Aorta (tissue), 5 donors: ENCODE results near the gene FGF6. TPM values are rescaled to one million over a fixed set of nuclear protein-coding genes. Genes with fewer than 3 reads are reported as not detected.

Experiments used
- ATAC-seq: fragments of 200-7000 bp; cut with Tn5 transposase; one replicate; pipeline ENCODE4 v1.9.1; 2022; ENCODE audit warnings: moderate library complexity; ENCODE audit not compliant: low FRiP score
- DNase-seq, 2 donors: peaks; one replicate each; pipeline ENCODE4 v3.0.0-alpha.2; 2020
- H3K27ac ChIP-seq, 2 donors: one replicate each; pipeline ENCODE4 v1.5.1; 2013; ENCODE audit warnings: low read length in 2 of 2, mild to moderate bottlenecking in 2 of 2, moderate library complexity in 2 of 2, control low read depth in 1 of 2, inconsistent platforms in 1 of 2, low read depth in 1 of 2
- H3K27me3 ChIP-seq, 2 donors: one replicate each; pipeline ENCODE4 v1.6.1; 2013; ENCODE audit warnings: control low read depth in 1 of 2, low read length in 1 of 2, mild to moderate bottlenecking in 1 of 2, moderate library complexity in 1 of 2; ENCODE audit not compliant: insufficient read depth in 2 of 2, control insufficient read depth in 1 of 2
- H3K36me3 ChIP-seq, 2 donors: one replicate each; pipeline ENCODE4 v1.6.1; 2013; ENCODE audit warnings: control low read depth in 1 of 2, low read length in 1 of 2, mild to moderate bottlenecking in 1 of 2; ENCODE audit not compliant: insufficient read depth in 2 of 2, control insufficient read depth in 1 of 2
- H3K4me1 ChIP-seq, 2 donors: one replicate each; pipeline ENCODE4 v1.6.1; 2013; ENCODE audit warnings: low read length in 2 of 2, control low read depth in 1 of 2, mild to moderate bottlenecking in 1 of 2, moderate library complexity in 1 of 2; ENCODE audit not compliant: insufficient read depth in 2 of 2, control insufficient read depth in 1 of 2
- H3K4me3 ChIP-seq, 2 donors: one replicate each; pipeline ENCODE4 v1.5.1; 2013; ENCODE audit warnings: low read length in 2 of 2, control low read depth in 1 of 2, mild to moderate bottlenecking in 1 of 2
- H3K9me3 ChIP-seq: one replicate; pipeline ENCODE4 v1.6.1; 2013; ENCODE audit warnings: mild to moderate bottlenecking, low read length; ENCODE audit not compliant: control insufficient read depth
- WGBS, 2 donors: extraction: QIAGEN DNeasy Blood & Tissue Kit; methylation state at CpG; one replicate each; pipeline ENCODE4 v1.1.7; 2013; 5-methylcytosine and 5-hydroxymethylcytosine counted together
- intact Hi-C, 2 donors: fragments of 100-400 bp; cut with DNase I; formaldehyde crosslinking; loops; one replicate each; pipeline versions ENCODE4 v1.14.2 to v1.15.0; 2022
- polyA plus RNA-seq, 2 donors: library from polyadenylated mRNA; stranded (reverse); fragments of 200-250 nt; gene quantifications; one replicate each; pipeline ENCODE4 v1.2.3, GENCODE V29; 2013
- total RNA-seq, 2 donors: library from RNA; stranded (reverse); fragmentation: NEBNext Ultra II Directional; extraction: Animal tissue kit (Norgen Biotek cat#: 25700); gene quantifications; one replicate each; pipeline ENCODE4 v1.2.1, GENCODE V29; 2021
- donor health status: healthy with polysubstance abuse.
- donor health status: Bipolar disorder and iron deficiency.
- donor health status: DM: no; HTN: no; CAD: no.
- donor health status: DM: no; HTN: no; CAD: no.
- donor health status: DM: yes; HTN: yes; CAD: no.

FGF6 gene
- total and polyA plus RNA-seq, 4 donors = not detected

- H3K9me3 ChIP-seq = no peaks in the 10 kb centered on the region
- WGBS, 2 donors = 63 to 65% methylated on average over 4 of the region's 4 CpGs
- H3K27ac ChIP-seq = no peak overlapping the region
- H3K4me3 ChIP-seq = no peak overlapping the region
- H3K36me3 ChIP-seq = no peaks in the 10 kb centered on the region
- ATAC-seq = no peak
- intact Hi-C loops = no loop called here
- DNase-seq = no peak
- no peaks in the 10 kb centered on the region for H3K4me1 ChIP-seq
- H3K27me3 ChIP-seq = peaks cover 0 to 3% of the 10 kb centered on the region in 2 donors
Observed at GRCh38 chr12:4449851-4450221, 4.2 kb upstream of the FGF6 start.

DNA sequence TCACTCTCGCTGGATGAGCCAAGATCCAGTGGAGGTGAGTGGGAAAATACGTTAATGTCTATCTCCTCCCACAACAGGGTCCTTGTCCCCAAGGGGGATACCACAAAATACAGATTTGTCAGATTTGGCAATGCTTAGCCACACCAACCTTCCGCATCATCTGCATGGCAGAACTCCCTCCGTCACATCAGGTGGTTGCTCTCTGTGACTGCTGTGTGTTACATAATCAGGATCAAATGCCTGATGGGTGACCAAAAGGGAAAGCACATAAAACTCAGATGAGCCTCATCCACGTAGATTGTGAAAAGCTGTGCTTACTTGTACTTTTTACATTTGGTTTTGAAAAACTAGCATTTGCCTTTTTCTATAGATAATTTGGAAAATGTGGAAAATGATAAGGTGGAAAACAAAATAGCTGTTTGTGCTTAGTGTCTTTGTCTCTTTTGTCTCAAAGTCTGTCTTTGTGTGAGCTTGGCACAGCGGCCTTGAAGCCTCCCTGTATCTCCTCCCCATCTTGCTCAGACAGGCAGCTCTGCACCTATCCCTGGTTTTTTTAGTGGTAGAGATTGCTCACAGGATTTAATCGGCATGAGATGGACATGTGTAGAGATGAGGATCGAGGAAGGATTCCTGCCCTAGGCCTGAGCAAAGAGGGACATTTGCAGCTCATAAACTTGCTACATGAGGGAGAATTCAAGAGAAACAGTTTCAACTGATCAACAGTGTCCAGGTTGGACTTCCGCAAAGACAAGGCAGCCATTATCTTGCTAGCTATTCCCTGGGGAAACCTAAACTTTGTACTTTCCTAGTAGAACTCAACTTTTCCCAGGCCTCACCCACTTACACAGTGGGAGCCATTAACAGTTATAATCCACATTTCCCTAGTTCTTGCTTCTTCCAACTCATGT, 3.6 kb upstream of the FGF6 start:
- ATAC-seq (no peak), DNase-seq (no peak)
- H3K27ac ChIP-seq = no peak overlapping the region
- H3K36me3 ChIP-seq = no peaks in the 10 kb centered on the region
- no peaks in the 10 kb centered on the region for H3K4me1 ChIP-seq
- no peak overlapping the region for H3K4me3 ChIP-seq
- H3K27me3 ChIP-seq = peaks cover 0 to 3% of the 10 kb centered on the region in 2 donors
- no peaks in the 10 kb centered on the region for H3K9me3 ChIP-seq
- WGBS, 2 donors = 85 to 87% methylated on average over 9 of the region's 9 CpGs
- intact Hi-C loops = no loop called here

DNA sequence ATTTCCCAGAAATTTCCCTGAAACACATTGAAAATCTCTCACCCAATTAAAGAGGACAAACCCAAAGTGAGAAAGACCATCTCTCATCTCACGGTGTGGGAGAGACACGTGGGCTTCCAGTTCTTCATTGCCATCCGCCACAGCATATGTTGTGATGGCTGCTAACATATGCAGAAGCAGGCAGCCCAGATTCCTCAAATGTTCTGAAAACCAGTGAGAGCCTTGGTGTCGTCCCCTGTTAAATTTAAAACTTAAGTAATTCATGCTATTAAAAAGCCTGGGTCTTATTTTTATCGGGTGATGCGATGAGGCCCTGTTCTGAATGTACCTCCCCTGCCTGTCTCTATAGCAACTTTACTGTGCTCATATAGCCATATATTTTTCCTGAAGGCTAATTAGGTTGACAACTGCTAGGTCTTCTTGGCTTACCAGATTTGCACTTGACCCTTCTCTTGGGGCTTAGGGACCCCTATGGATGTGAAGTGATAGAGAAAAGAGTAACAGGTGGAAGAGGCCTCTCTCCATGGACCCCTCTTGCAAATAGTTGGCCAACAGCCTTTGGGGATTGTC, 2.8 kb upstream of the FGF6 start:
- WGBS, 2 donors = 76 to 79% methylated on average over 6 of the region's 6 CpGs

GRCh38 chr12:4447151-4447550, 1.5 kb upstream of the FGF6 start:
- no peak overlapping the region for H3K27ac ChIP-seq
- no peaks in the 10 kb centered on the region for H3K9me3 ChIP-seq
- no peaks in the 10 kb centered on the region for H3K4me1 ChIP-seq
- intact Hi-C loops = no loop called here
- H3K4me3 ChIP-seq = no peak overlapping the region
- DNase-seq (no peak), ATAC-seq (no peak)
- H3K36me3 ChIP-seq = no peaks in the 10 kb centered on the region
- WGBS, 2 donors = 77 to 78% methylated on average over 3 of the region's 3 CpGs
- H3K27me3 ChIP-seq = peaks cover 0 to 3% of the 10 kb centered on the region in 2 donors

More for the DNA sequence above, 2.8 kb upstream of the FGF6 start:
- intact Hi-C loops = no loop called here
- no peaks in the 10 kb centered on the region for H3K36me3 ChIP-seq
- peaks cover 0 to 3% of the 10 kb centered on the region in 2 donors for H3K27me3 ChIP-seq
- DNase-seq = no peak
- no peak for ATAC-seq
- no peaks in the 10 kb centered on the region for H3K4me1 ChIP-seq
- no peak overlapping the region for H3K4me3 ChIP-seq
- no peaks in the 10 kb centered on the region for H3K9me3 ChIP-seq
- H3K27ac ChIP-seq = no peak overlapping the region

DNA sequence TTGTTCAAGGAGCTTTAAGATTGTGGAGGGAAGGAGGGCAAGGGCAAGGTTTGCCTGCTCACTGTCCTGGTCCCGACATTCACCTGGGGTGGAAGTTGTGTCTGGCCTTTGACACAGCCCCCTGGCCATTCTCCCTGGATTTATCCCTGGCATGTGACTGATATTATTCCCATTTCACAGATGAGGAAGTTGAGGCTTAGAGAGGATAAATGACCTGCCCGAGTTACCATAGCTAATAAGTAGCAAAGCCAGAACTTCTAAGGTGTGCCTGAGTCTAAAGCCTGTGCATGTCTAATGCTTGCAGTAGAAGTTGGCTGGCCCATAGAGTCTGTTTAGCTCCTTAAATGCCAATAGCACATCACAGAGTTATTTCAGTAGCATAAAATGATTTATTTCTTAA, 720 bp upstream of the FGF6 start:
- Histone ChIP-seq H3K4me3 (no peak overlapping the region), H3K36me3 (no peaks in the 10 kb centered on the region), H3K27ac (no peak overlapping the region), H3K27me3 (no peaks in the 10 kb centered on the region), H3K9me3 (no peaks in the 10 kb centered on the region), H3K4me1 (no peaks in the 10 kb centered on the region)
- no peak for ATAC-seq
- no peak for DNase-seq
- WGBS, 2 donors = 61 to 95% methylated on average over 2 of the region's 2 CpGs
- intact Hi-C loops = no loop called here

GRCh38 chr12:4444031-4444430, 1.6 kb downstream of the FGF6 start:
- Histone ChIP-seq H3K27ac (no peak overlapping the region), H3K36me3 (no peaks in the 10 kb centered on the region), H3K4me1 (no peaks in the 10 kb centered on the region), H3K9me3 (no peaks in the 10 kb centered on the region), H3K27me3 (no peaks in the 10 kb centered on the region), H3K4me3 (no peak overlapping the region)
- intact Hi-C loops = no loop called here
- ATAC-seq (no peak), DNase-seq (no peak)
- 90% methylated on average over 8 of the region's 8 CpGs for WGBS, 2 donors

- ATAC-seq = no peak
- no peaks in the 10 kb centered on the region for H3K9me3 ChIP-seq
- 84 to 89% methylated on average over 17 of the region's 17 CpGs for WGBS, 2 donors
- no peaks in the 10 kb centered on the region for H3K27me3 ChIP-seq
- H3K27ac ChIP-seq = no peak overlapping the region
- no peaks in the 10 kb centered on the region for H3K4me1 ChIP-seq
- intact Hi-C loops = no loop called here
- no peak overlapping the region for H3K4me3 ChIP-seq
- DNase-seq = no peak
- H3K36me3 ChIP-seq = no peaks in the 10 kb centered on the region
Observed at GRCh38 chr12:4443616-4444015, 2.0 kb downstream of the FGF6 start.

GRCh38 chr12:4441355-4442335, 4.0 kb downstream of the FGF6 start:
- Histone ChIP-seq H3K4me3 (no peak overlapping the region), H3K36me3 (no peaks in the 10 kb centered on the region), H3K27me3 (no peaks in the 10 kb centered on the region), H3K4me1 (no peaks in the 10 kb centered on the region), H3K9me3 (no peaks in the 10 kb centered on the region), H3K27ac (no peak overlapping the region)
- DNase-seq = no peak
- intact Hi-C loops = no loop called here
- WGBS, 2 donors = 17% methylated on average over 19 of the region's 19 CpGs
- no peak for ATAC-seq
